Fibroblast of mammary gland (primary cell): Measurements from ENCODE around the gene NTSR2.

ENCODE experiments used
- DNase-seq: peaks from one replicate; pipeline ENCODE4 v3.0.0-alpha.2; 2010; ENCODE audit warnings: low read depth
- H3K4me3 ChIP-seq: 2 replicates; pipeline ENCODE4 v1.5.1; 2011; ENCODE audit warnings: low read depth, mild to moderate bottlenecking, low read length, moderate library complexity; ENCODE audit not compliant: control insufficient read depth
- TF ChIP-seq, protein P1 (sequence below): conservative IDR thresholded peaks from 2 replicates; pipeline ENCODE4 v1.5.1; 2011; ENCODE audit warnings: low read depth, low read length, inconsistent platforms; ENCODE audit not compliant: control insufficient read depth, insufficient read depth

Gene NTSR2

DNA sequence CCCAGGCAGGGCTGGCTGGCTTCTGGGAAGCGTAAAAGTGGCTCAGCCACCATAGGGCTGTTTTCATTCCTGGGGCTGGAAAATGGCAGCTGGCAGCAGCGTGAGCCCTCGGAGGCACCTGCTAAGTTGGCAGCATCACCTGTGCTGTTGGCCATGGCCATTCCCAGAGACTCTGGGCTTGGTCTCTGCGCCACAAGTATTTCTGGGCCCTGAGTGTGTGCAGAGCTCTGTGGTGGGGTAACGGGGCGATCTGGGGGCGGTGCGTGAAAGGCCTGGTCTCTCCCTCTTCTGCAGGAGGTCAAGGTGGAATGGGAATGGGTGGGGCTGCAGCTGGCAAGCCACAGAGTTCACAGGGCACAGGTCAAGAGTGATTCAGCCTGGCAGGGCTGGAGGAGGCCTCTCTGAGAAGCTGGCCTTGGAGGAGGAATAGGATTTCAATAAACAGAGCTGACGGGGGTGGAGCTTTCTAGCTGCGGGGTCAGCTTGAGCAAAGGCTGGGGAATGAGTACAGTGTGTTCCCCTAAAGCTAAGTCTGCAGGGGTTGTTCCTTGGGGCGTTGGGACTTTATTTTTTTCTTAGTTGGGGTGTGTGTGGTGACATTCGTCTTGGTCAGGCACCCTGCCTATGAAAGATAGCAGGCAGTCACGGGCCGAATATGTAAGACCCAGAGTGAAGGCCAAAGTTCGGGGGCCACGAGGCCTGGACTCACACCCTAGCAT, 10.3 kb upstream of the NTSR2 start:
- no peak overlapping the region for H3K4me3 ChIP-seq
- TF ChIP-seq, protein P1, sequence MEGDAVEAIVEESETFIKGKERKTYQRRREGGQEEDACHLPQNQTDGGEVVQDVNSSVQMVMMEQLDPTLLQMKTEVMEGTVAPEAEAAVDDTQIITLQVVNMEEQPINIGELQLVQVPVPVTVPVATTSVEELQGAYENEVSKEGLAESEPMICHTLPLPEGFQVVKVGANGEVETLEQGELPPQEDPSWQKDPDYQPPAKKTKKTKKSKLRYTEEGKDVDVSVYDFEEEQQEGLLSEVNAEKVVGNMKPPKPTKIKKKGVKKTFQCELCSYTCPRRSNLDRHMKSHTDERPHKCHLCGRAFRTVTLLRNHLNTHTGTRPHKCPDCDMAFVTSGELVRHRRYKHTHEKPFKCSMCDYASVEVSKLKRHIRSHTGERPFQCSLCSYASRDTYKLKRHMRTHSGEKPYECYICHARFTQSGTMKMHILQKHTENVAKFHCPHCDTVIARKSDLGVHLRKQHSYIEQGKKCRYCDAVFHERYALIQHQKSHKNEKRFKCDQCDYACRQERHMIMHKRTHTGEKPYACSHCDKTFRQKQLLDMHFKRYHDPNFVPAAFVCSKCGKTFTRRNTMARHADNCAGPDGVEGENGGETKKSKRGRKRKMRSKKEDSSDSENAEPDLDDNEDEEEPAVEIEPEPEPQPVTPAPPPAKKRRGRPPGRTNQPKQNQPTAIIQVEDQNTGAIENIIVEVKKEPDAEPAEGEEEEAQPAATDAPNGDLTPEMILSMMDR, result no peak
- peak; percentile 41 for DNase-seq

DNA sequence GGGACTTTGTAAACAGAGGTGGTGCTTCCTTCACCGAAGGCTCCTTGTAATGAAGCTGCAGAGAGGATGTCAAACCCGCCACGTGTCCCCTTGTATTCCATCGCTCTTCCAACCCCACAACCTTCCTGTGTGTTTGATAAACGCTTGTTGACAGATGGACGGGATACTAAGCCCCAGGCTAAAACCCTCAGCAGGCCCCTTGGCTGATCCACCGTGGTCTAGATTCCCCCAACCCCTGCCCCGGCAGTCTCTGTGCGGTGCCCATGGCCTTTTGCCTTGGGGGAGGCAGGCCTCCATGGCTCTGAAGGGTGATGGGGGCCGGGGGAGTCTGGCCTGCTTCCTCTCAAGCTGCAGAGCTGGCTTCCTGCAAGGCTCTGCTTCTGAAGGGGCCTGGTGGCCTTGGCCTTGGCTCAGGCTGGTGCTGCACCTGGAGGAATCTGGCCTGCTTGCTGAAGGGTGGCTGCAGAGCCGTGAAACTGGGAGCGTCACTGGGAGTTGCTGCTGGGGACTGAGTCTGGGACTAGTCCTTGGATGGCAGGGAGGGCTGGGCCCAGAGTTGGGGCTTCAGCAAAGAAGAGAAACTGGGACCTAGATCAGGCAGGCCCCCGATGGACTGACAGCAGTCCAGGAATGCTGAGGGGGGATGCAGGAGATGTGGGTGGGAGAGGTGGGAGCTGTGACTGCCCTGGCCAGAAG, 9.6 kb upstream of the NTSR2 start:
- no peak for DNase-seq
- H3K4me3 ChIP-seq, result no peak overlapping the region
- TF ChIP-seq, protein P1, result no peak

DNA sequence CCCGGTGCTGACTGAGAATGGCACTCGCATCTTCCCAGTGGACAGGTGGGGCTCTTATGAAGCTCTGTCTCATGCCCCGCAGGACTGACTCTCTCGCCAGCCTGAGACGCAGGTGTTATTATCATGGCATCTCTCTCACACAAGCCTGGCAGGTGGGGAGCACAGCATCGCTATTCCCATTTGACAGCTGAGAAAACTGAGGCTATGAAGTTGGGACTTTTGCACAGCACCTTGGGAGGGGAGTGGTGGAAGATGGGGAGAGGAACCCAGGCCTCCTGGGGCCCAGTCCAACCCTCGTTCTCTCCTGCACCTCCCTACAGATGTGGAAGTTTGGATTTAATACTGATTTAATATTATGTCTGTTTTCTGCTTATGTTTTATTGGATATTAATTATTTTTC, 9.0 kb upstream of the NTSR2 start:
- no peak for DNase-seq
- TF ChIP-seq, protein P1, result no peak
- H3K4me3 ChIP-seq, result no peak overlapping the region

DNA sequence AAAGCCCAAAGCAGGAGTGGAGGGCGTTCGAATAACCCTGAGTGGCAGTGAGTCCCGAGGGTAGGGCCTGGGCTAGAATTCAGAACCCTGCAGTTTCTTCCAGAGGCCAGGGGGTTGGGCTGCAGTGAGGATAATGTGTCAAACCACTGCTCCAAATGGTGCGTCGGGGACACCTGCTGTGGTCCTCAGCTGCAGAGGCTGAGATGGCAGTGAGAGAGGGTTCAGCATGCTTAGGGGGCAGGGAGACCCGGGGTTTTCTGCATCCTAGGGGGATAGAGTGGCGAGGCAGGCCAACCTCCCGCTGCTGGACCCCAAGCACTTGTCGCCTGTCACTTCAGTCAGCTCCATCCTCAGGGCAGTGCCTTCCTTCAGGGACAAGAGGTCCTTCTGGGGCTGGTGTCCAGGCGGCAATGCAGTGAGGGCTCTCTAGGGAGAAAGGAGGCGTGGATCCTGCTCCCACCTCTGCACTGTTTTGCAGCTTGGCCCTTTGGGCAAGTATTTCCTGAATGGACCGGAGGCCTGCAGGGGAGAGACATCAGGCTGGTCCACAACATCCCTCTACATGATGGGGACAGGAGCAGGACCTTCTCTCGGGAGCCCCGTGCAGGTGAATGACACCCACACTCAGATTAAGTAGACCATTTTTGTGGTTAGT, 8.4 kb upstream of the NTSR2 start:
- no peak overlapping the region for H3K4me3 ChIP-seq
- no peak for DNase-seq
- TF ChIP-seq, protein P1, result no peak

DNA sequence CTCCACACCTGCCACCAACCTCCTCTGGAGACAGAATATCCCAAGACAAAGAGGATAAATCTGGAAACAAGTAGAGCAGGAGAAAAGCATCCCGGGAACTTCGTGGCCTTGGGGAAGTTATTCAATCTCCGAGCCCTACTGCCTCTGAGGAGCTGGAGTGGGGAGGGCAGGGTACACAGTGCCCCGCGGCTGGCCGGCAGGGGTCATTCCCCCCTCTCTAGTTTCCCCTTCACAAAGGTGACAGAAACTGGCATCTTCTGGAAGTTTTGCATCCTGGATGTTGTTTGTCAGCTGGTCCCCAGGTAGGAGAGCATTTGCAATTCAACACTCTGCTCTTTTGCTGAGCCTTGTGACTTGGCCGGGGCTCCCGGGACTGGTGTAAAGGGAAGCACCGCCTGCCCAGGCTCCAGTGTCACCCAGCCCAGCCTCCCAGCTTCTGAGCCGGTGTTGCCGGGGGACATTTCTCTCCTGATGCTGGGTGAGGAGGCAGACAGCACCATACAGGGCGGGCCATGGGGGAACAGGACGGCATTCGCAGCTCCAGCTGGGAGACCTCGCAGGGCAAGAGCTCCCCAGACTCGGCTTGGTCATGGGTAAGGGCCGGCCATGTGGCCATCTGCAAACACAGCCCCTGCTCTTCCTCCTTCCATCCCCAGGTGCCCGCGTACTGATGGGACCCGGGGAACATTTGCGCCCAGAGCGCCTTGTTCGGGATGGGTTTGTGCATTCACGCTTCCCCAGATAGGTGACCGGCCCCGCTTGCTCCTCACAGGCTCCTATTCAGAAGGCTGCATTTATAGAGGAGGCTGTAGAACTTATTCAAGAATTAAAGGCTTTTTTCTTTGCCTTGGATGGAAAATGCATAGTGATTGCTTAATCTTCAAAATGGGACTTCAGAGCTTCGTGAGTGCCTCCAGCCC, 7.4 kb upstream of the NTSR2 start:
- no peak for DNase-seq
- TF ChIP-seq, protein P1, result no peak
- no peak overlapping the region for H3K4me3 ChIP-seq

DNA sequence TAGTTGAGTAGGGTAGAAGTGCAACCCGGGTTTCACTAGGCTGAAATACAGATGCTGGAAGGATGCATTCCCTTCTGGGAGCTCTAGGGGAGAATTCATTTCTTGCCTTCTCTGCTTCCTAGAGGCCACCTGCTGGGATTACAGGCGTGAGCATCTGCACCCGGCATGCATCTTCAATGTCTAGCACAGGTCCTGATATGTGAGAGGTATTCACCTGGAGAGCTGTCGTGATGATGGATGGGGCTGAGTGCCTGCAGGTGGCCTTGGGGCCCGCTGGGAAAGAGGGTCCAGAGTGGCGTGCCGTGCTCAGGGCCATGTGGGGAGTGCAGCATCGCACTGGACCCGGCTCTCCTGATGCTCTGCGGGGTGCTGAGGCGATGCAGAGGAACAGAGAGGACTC, 6.6 kb upstream of the NTSR2 start:
- no peak for DNase-seq
- TF ChIP-seq, protein P1, result no peak
- H3K4me3 ChIP-seq, result no peak overlapping the region
